Lower leg skin (tissue), 4 donors: ENCODE measurements around the gene FAM110A. TPM values are rescaled to one million over a fixed set of nuclear protein-coding genes. Genes with fewer than 3 reads are reported as not detected.
A peak's percentile ranks its signal among the peaks of the same experiment; 100 is the strongest.

Source experiments
- DNase-seq, 2 donors: peaks; one replicate each; pipeline ENCODE4 v3.0.0-alpha.2; 2019; ENCODE audit warnings: low spot score in 2 of 2
- H3K4me3 ChIP-seq: fragments of 200-600 bp; sonication (generic); 2 replicates; pipeline ENCODE4 v1.5.1; 2017; ENCODE audit warnings: mild to moderate bottlenecking, low read depth; ENCODE audit not compliant: poor library complexity, severe bottlenecking
- CTCF ChIP-seq, 3 donors: fragments of 450-650 bp; IDR thresholded peaks; one replicate each; pipeline ENCODE4 v1.5.1; 2016; ENCODE audit warnings: antibody characterized with exemption in 3 of 3, mild to moderate bottlenecking in 3 of 3, moderate library complexity in 2 of 3
- POLR2A ChIP-seq, 2 donors: fragments of 450-650 bp; IDR thresholded peaks; one replicate each; pipeline ENCODE4 v1.6.1; 2016 to 2017; ENCODE audit warnings: antibody characterized with exemption in 2 of 2, mild to moderate bottlenecking in 1 of 2, moderate library complexity in 1 of 2
- whole genome bisulfite sequencing, 2 donors: methylation state at CpG; one replicate each; pipeline ENCODE4 v1.1.5; 2018; 5-methylcytosine and 5-hydroxymethylcytosine counted together
- intact Hi-C: fragments of 100-400 bp; cut with DNase I; formaldehyde crosslinking; loops from one replicate; pipeline ENCODE4 v1.15.0; 2023; ENCODE audit warnings: low total_unique reads
- total RNA-seq, 4 donors: library from RNA; depleted of rRNA; stranded (reverse); fragments of >200 nt; gene quantifications; one replicate each; pipeline ENCODE4 v1.1.0, GENCODE V29; 2016

Gene FAM110A
- total RNA-seq, 4 donors from 2014 or later, result 66.3 to 107 (median 82.5) TPM

DNA sequence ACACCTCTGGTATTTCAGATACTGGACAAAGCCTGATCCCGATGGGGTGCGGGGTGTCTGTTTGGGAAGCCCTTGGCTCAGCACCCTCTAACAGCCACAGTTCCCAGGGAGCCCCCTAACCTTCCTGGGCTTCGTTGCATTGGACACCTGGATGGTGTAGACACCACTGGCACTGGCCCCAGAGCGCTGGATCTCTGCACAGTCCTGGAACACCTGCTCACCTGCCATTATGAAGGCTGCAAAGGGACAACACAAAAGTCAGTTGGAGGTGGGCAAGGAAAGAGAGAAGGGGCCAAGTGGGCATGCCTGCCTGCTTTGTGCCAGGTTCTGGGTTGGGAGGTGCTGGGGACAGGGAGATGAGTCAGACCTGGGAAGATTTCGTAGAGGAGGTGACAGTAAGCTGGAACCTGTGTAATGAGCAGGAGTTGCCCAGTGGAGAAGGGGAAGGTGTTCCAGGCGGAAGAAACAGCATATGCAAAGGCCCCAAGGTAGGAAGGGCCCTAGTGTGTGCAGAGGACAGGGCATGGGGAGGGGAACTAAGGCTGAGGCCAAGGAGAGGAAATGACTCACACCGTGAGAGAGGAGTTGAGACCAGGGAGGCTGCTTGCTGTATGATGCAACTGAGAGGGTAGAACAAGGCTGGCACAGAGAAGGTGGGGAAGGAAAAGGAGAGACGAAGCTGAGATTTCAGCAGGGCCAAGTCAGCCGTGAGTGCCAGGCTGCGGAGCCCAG lies 47.7 kb downstream of the FAM110A start:
- intact Hi-C loops, result no loop called here
- peak in 1 of 2 donors; percentile 75 for DNase-seq
- TF ChIP-seq CTCF (IDR thresholded peaks at IDR 0.05) (no peak), POLR2A (IDR thresholded peaks at IDR 0.05) (no peak)
- no peak overlapping the region for H3K4me3 ChIP-seq
- 74 to 76% methylated on average over 10 of the region's 10 CpGs for WGBS, 2 donors

DNA sequence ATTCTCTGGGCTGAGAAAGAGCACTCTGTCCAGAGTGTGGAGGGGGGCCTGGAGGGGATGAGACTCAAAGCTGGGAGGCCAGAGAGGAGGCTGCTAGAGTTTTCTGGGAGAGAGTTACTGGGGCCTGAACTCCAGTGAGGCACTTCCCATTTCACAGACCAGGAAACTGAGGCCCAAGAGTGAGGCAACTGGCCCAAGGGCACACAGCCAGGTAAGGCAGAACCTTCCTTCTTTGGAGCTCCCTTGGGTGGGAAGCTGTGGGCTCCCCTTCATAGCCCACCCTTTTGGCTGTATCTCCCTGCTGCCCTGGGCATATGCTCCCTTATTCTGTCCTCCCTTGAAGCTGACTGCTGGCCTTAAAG lies 48.2 kb downstream of the FAM110A start:
- DNase-seq, result no peak
- TF ChIP-seq CTCF (IDR thresholded peaks at IDR 0.05) (no peak), POLR2A (IDR thresholded peaks at IDR 0.05) (no peak)
- intact Hi-C loops, result no loop called here
- no peak overlapping the region for H3K4me3 ChIP-seq

GRCh38 chr20:884983-885952 lies 51.8 kb downstream of the FAM110A start:
- H3K4me3 ChIP-seq, result no peak overlapping the region
- TF ChIP-seq CTCF (IDR thresholded peaks at IDR 0.05) (no peak), POLR2A (IDR thresholded peaks at IDR 0.05) (no peak)
- intact Hi-C loops, result no loop called here
- 14 to 20% methylated on average over 25 to 35 of the region's 41 CpGs for WGBS, 2 donors
- peak in 1 of 2 donors; percentile 81 for DNase-seq

DNA sequence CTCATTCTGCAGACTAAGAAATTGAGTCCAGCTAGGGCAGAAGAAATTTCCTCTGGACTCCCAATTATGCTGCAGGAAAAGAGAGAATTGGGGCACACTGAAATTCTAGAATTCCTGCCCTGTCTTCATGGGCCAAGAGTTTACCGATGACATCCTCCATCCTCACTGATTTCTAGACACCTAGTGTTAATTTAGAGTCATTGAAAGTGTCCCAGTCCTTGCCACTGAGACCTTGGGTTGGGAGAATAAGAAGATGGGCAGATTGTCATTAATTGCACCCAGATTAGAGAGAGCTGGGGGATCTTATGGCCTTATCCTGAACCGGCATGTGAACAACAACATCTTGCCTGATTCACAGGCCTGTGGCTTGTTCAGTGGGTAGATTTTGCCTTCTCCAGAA lies 53.6 kb downstream of the FAM110A start:
- DNase-seq, result no peak
- H3K4me3 ChIP-seq, result no peak overlapping the region
- TF ChIP-seq POLR2A (IDR thresholded peaks at IDR 0.05) (no peak), CTCF (IDR thresholded peaks at IDR 0.05) (no peak)
- WGBS, 2 donors, result 80 to 84% methylated on average over 2 of the region's 2 CpGs
- intact Hi-C loops, result no loop called here

DNA sequence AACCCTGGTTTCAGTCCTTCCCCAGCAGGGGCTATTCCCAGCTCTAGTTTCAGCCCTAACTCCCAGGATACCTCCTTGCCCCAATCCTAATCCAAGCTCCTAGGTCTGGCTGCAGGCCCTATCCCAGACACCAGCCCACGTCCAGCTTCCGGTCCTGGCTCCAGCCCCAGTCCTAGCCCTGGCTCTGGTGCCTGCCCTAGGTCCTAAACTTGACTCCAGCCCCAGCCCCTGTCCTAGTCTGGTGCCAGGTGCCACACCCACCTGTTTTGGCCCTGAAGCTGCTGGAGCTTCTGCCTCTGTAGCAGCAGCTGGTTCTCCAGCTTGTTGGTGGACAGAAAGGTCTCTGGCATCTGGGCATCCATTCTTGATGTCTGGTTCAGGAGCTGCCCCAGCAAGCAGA lies 54.5 kb downstream of the FAM110A start:
- TF ChIP-seq POLR2A (IDR thresholded peaks at IDR 0.05) (no peak), CTCF (IDR thresholded peaks at IDR 0.05) (no peak)
- 24 to 58% methylated on average over 2 of the region's 2 CpGs for WGBS, 2 donors
- intact Hi-C loops, result no loop called here
- H3K4me3 ChIP-seq, result no peak overlapping the region
- peak in 1 of 2 donors; percentile 76 for DNase-seq
